Stimulated activated CD8-positive, alpha-beta memory T cell treated with anti-CD3 and anti-CD28 coated beads, Interleukin-12 subunit alpha, Interleukin-12 subunit beta, amount 100 ng/mL, for 24 hours (primary cell): Measurements from ENCODE around the gene CPM.

Experiments used
- DNase-seq: peaks from one replicate; pipeline ENCODE4 v3.0.0-alpha.2; 2020; ENCODE audit errors: extremely low read depth

CPM gene

DNA sequence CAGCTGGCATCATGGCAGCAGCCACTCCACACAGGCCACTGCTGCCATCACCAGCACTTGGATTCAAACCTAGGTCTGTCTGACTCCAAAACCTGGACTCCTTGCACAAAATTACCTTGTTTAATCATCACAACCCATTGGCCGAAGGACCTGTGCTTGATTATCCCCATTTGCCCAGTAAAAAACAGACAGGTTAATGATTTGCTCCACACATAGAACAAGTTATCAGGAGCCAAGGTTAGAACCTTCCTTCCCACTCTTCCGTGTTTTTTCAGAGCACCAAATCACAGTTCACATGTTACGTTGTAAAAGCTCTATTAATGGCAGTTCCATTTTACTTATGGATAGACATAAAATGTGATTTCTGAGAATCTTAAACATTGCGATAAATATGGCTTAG lies 23.5 kb upstream of the CPM start:
- DNase-seq: no peak

GRCh38 chr12:68954811-68955210 lies 21.8 kb upstream of the CPM start:
- no peak for DNase-seq

- no peak for DNase-seq
These were observed 20.6 kb upstream of the CPM start for GRCh38 chr12:68953536-68953935.

- DNase-seq: no peak
These were observed 18.7 kb upstream of the CPM start for GRCh38 chr12:68951652-68952051.

DNA sequence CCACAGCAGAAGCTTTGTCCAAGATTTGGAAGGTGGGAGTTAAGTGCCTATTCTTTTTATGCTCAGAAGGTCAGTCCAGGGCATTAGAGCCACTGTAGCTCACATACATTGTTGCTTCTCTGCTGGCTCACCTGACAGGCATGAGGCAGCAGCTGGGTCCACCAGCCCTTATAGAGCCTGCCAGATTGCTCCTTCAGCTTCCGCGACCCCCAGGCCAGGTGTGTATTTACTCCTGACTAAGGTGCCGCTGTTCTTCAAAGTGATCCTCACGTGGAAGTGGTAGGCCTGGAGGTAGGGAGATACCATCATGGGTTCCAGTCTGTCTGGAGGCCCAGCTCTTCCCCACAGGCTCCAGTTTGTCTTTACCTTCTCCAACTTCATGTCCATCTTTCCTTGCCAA lies 17.5 kb upstream of the CPM start:
- no peak for DNase-seq

DNA sequence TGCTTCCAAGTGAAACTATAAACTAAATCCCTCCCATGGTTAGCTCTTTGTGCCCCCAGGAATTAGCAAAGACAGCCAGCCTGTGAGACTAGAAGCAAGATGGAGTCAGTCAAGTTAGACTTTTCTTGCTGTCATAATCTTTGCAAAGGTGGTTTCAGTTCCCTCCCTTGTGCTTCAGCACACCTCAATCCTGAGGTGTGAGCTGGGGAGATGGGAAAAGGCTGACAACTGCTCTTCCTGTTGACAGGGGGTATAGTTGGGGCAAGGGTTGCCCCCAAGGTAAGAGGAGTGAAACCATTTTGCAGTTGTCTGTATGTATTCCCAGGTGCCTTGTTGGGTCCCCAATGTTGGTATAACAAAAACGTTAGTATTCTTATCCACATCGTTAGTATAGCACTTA lies 12.3 kb upstream of the CPM start:
- DNase-seq: no peak

DNA sequence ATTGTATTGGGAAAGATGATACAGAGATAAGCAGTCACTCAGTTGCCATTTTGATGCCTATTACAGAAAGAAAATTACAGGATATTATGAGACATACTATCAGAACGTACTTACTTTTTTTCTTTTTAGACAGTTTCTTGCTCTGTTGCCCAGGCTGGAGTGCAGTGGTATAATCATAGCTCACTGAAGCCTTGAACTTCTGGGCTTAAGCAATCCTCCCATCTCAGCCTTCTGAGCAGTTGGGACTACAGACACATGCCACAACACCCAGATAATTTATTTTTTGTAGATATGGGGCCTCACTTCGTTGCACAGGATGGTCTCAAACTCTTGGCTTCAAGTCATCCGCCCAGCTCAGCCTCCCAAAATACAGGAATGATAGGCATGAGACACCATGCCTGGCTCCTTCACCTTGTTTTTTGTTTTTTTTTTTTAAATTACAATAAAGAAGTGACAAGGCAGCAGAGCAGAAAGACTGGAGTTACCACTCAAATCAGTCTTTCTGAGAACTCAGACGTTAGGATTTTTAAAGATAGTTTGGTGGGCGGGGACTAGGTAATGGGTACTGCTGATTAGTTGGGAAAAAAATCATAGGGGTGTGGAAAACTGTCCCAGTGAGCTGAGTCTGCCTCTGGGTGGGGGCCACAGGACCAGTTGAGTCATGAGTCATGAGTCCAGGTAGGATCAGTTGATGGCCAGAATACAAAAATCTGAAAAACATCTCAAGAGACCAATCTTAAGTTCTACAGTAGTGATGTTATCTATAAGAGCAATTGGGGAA lies 11.5 kb upstream of the CPM start:
- no peak for DNase-seq

- no peak for DNase-seq
These were observed 10.9 kb upstream of the CPM start for GRCh38 chr12:68943848-68944247.

- DNase-seq: no peak
These were observed 7.8 kb upstream of the CPM start for GRCh38 chr12:68940731-68941130.

DNA sequence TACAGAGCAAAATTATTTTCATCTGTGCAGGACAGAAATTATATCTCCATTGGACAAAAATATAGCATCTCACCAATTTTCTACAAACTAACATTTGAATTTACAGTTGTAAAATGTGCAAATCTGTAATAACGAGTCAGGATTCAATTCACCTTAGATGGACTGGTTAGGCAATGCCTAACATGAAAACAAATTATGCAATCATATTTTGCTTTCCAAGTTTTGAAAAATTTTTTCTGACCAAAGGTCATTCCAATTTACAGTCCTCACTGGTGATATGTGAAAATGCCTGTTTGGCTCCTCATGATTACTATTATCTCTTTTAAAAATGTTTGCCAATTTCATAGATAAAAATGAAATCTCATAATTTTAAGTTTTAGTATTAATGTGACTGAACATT lies 6.5 kb upstream of the CPM start:
- DNase-seq: no peak

- DNase-seq: no peak
These were observed 1.4 kb upstream of the CPM start for GRCh38 chr12:68934392-68934791.

GRCh38 chr12:68932128-68932960 lies 627 bp downstream of the CPM start:
- no peak for DNase-seq

- DNase-seq: no peak
These were observed 2.8 kb downstream of the CPM start for GRCh38 chr12:68930178-68930577.

DNA sequence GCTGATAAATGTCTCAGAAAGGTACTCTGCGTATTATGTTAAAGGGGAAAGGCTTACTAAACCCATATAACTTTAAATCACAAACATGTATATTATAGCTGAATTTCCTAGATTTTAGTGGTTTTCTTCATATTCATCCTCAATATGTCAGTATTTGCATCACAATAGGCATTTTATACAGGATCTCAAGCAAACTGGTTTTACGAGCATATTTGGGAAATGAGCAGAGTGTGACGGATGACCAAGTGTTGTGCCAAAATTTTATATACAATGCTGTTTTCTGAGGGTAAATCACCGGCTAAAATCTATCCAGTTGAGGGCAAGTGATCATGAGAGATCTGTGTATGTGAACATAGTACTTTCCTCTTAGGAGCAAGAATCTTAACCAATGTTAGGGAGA lies 8.4 kb downstream of the CPM start:
- no peak for DNase-seq

DNA sequence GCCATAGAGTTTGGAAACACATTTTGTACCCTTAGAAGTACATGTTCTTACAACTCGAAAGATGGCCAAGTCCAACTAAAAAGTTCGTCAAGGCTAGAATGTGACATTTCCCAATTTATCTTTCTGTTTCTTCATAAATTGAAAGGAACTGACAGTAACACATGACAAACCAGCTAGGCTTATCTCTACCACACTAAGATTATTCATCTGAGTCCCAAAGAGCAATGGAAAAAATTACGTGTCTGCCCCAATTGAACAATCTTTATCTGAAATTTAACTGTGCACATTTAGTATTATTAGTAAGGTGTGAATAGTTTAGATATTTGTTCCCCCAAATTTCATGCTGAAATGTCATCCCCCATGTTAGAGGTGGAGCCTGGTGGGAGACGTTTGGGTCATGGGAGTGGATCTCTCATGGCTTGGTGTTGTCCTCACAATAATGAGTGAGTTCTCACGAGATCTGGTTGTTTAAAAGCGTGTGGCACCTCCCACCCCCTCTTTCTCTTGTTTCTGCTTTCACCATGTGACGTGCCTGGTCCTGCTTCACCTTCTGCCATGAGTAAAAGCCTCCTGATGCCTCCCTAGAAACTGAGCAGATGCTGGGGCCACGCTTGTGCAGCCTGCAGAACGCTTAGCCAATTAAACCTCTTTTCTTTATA lies 13.3 kb downstream of the CPM start:
- no peak for DNase-seq

- no peak for DNase-seq
These were observed 14.0 kb downstream of the CPM start for GRCh38 chr12:68918960-68919359.

GRCh38 chr12:68915055-68915454 lies 17.9 kb downstream of the CPM start:
- DNase-seq: no peak

GRCh38 chr12:68913682-68914081 lies 19.3 kb downstream of the CPM start:
- DNase-seq: no peak

DNA sequence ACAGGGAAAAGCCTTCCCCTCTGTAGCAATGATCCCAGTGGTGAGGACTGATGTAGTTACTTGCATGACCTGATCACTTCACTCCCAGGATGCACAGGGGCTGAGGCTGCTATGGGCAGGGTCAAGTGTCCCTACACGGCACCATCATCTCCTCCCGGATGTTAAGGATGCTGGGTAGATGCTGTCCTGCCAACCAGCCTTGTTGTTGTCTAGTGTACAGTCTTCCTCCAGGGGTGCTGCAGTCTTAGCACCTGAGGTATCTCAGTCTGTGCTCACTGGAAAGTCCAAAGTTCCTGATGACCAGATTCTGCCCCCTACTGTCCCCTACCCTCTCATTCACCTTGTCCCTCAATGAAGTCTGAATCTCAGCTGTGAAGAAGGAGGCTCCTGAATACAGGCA lies 20.1 kb downstream of the CPM start:
- no peak for DNase-seq

- DNase-seq: no peak
These were observed 21.7 kb downstream of the CPM start for GRCh38 chr12:68911197-68911718.

DNA sequence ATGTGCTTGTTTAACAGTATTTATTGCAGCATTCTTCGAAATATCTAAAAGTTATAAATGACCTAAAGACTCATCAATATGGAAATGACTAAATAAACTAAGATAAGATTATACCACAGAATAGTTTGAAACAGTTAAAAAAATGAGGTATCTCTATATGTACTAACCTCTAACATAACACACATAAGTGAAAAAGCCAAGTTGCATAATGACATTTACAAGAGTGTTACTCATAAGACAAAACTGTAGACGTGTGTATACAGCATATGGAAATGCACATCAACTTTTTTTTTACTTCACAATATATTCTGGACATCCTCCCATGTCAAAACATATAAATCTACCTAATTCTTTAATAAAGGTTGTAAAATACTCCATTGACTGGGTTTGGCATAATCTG lies 22.8 kb downstream of the CPM start:
- no peak for DNase-seq

DNA sequence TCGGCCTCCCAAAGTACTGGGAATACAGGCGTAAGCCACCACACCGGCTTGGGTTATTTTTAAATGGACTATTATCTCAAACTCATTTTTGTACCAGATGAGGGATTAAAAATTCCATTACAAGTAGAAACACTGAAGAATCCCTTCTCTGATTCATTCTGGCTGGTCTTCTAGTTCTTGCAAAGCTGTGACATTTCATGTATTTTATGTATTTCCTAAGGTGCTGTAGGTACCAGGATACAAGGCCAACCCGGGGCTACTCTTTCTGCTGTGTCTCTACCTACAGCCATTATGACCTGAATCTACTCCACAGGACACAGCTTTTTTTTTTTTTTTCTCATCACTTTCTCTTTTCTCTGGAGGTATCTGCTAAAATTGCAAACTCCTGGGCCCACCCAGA lies 24.9 kb downstream of the CPM start:
- DNase-seq: no peak

- DNase-seq: no peak
These were observed 27.2 kb downstream of the CPM start for GRCh38 chr12:68905733-68906132.
